GM11168 (cell line): ENCODE data around the gene GAS2L2.
"Not testable (repeated sequence)": the region's sequence is repeated elsewhere in the genome, so short reads cannot be mapped to it uniquely, and the experiment has no call there.

Experiments
- in situ Hi-C: fragments of 300-500 bp; cut with MboI; formaldehyde crosslinking; loops from one replicate; pipeline ENCODE4 v1.12.0; 2022; ENCODE audit warnings: low sequenced_read_pairs; ENCODE audit not compliant: unreplicated experiment

The GAS2L2 gene

DNA sequence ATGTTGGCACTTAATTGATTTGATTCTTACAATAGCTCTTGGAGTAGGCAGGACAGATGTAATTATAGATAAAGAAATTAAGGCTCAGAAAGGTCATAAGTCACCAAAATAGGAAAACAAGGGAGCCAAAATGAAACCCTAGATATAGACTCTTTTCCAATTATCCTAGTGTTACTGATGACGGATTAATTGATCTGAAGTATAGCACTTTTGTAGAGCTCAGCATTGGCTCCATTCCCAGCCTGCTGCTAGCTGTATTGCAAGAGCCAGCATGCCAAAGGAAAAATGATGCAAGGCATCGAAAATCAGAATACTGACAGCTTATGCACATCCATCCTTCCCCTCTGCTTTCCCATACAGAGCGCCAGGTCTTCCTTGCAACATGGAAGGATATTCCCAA, 43.2 kb downstream of the GAS2L2 start:
- in situ Hi-C loops: no loop called here

GRCh38 chr17:35708951-35709350, 44.1 kb downstream of the GAS2L2 start:
- in situ Hi-C loops: no loop called here

DNA sequence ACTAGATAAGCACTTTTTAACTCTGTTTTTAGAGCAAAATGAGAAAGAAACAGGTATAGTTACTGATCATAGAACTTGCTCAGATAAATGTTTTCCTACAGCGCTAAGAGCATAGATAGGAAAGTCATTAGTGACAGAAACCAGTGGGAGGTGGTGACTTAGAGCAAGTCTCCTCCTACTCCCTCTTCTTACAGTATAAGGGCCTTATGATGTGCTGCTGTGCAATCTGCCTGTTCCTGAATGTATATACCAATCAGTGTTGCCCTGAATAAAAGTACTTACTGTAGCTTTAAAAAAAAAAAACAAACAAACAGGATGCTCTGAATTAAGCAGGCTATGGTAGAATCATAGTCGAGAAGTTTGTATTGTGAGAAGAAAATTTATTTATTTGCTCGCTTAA, 44.9 kb downstream of the GAS2L2 start:
- in situ Hi-C loops: no loop called here

GRCh38 chr17:35705705-35706104, 47.3 kb downstream of the GAS2L2 start:
- in situ Hi-C loops: no loop called here

DNA sequence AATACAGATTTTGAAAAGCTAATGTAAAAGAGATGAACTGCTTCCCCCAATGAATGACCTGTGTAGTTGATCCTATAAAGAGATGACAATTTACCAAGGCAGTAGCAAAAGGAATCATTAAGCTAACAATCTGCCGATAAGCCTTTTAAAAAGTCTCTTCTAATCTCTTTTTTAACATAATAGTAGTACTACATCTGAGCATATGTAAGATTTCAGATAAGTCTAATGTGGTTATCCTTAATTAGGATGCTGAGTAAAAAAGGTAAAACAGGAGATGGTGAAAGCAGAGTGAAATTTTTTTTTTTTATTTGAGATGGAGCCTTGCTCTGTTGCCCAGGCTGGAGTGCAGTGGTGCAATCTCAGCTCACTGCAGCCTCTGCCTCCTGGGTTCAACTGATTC, 47.8 kb downstream of the GAS2L2 start:
- in situ Hi-C loops: no loop called here

GRCh38 chr17:35703308-35703707, 49.7 kb downstream of the GAS2L2 start:
- in situ Hi-C loops: not testable (repeated sequence)

DNA sequence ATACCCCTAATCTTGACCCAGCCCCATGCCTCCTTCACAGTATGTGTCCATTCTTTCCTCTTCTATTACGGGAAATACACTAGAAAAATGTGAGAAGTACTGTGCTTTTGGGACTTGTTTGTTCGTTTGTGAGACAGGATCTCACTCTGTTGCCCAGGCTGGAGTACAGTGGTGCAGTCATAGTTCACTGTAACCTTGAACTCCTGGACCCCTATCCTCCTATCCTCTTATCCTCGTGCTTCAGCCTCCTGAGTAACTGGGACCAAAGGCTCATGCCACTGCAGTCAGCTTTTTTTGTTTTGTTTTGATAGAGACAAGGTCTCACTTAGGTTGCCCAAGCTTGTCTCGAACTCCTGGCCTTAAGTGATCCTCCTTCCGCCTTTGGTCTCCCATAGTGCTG, 51.5 kb downstream of the GAS2L2 start:
- in situ Hi-C loops: no loop called here

DNA sequence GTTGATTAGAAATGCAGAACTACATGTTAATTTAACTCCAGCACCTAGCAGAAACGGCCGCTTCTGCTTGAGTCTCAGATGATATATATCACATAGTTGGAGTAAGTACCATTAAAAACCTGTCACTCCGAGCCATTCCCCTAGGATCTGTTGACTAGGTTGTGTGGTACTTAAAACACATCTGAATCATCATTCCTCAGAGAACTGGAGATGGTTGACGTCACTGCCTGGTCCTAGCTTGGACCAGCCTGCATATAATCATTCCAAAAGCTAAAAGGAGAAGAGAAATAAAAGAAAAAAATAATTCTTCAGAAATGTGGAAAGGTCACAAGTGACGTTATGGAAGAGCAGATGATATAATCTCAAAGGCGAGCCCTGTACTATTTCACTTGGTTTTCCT, 52.9 kb downstream of the GAS2L2 start:
- in situ Hi-C loops: no loop called here

- in situ Hi-C loops: no loop called here
These were observed 54.2 kb downstream of the GAS2L2 start for GRCh38 chr17:35698800-35699199.

DNA sequence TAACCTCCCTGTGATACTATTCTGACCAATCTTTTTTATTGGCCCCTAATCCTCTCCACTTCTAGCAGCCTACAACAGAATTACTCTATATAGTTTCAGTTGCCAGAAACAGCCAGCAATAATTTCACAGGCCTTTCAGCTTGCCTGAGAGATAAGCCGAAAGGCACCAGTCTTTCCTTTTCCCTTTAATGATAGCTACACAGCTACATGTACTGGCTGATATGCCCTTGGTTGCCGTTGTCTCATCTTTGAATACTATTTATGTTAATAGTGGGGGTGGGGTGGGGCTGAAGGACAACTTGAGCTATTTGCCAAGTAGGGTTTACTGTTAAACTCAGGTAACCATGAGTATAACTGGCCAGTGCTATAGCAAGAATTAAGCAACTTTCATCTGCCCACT, 57.4 kb downstream of the GAS2L2 start:
- in situ Hi-C loops: no loop called here

DNA sequence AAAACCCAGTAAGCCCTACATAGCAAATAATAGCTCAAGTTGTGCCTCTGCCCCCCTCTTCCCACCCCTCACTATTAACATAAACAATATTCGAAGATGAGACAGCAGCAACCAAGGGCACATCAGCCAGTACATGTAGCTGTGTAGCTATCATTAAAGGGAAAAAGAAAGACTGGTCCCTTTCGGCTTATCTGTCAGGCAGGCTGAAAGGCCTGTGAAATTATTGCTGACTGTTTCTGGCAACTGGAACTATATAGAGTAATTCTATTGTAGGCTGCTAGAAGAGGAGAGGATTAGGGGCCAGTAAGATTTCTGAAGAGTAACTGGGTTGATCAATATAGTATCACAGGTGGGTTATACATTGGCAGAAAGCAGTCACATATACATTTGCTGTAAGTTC, 58.1 kb downstream of the GAS2L2 start:
- in situ Hi-C loops: no loop called here
